Activated T-helper 2 cell treated with anti-CD3 and anti-CD28 coated beads, Interferon-gamma antibody, Interleukin-2, Interleukin-4, amounts not matched to agents 10 μg/mL and 5 μg/mL and 100 μg/mL, durations not matched to agents 14 hours and 24 hours and 36 hours (primary cell): ENCODE data around the gene INSL4. TPM values are rescaled to one million over a fixed set of nuclear protein-coding genes. Genes with fewer than 3 reads are reported as not detected.

Source experiments
- DNase-seq: peaks from one replicate; pipeline ENCODE4 v3.0.0; 2021; ENCODE audit warnings: low spot score
- H3K27ac Mint-ChIP-seq: one replicate; pipeline ENCODE4 v1.8.0; 2021; ENCODE audit warnings: mixed read lengths
- H3K27me3 Mint-ChIP-seq: one replicate; pipeline ENCODE4 v1.8.0; 2021; ENCODE audit warnings: low read depth, mixed read lengths
- H3K36me3 Mint-ChIP-seq: one replicate; pipeline ENCODE4 v1.8.0; 2021; ENCODE audit warnings: low read depth, mixed read lengths
- H3K4me1 Mint-ChIP-seq: one replicate; pipeline ENCODE4 v1.8.0; 2021; ENCODE audit warnings: low read depth, mixed read lengths
- H3K4me3 Mint-ChIP-seq: one replicate; pipeline ENCODE4 v1.8.0; 2021; ENCODE audit warnings: low read depth, mild to moderate bottlenecking, moderate library complexity, mixed read lengths
- H3K9me3 Mint-ChIP-seq: one replicate; pipeline ENCODE4 v1.8.0; 2021; ENCODE audit warnings: mixed read lengths
- intact Hi-C: fragments of 100-400 bp; cut with micrococcal nuclease; formaldehyde crosslinking; loops from one replicate; pipeline ENCODE4 v1.15.1; 2023
- total RNA-seq: library from RNA; stranded (reverse); gene quantifications from 2 replicates; pipeline ENCODE4 v1.2.3, GENCODE V29; 2022

Gene INSL4
- total RNA-seq, 1 donor from 2014 or later = not detected

- Mint-ChIP-seq H3K27me3 (no peaks in the 10 kb centered on the region), H3K27ac (no peak overlapping the region), H3K4me1 (peaks cover 5% of the 10 kb centered on the region), H3K36me3 (no peaks in the 10 kb centered on the region), H3K4me3 (no peak overlapping the region), H3K9me3 (no peaks in the 10 kb centered on the region)
- intact Hi-C loops = no loop called here
- DNase-seq = no peak
Observed at GRCh38 chr9:5265939-5266338, 34.7 kb downstream of the INSL4 start.

- DNase-seq = no peak
- intact Hi-C loops = no loop called here
- H3K4me3 Mint-ChIP-seq = no peak overlapping the region
- no peaks in the 10 kb centered on the region for H3K9me3 Mint-ChIP-seq
- no peak overlapping the region for H3K27ac Mint-ChIP-seq
- H3K36me3 Mint-ChIP-seq = no peaks in the 10 kb centered on the region
- H3K27me3 Mint-ChIP-seq = no peaks in the 10 kb centered on the region
- H3K4me1 Mint-ChIP-seq = peaks cover 5% of the 10 kb centered on the region
Observed at GRCh38 chr9:5269249-5269715, 38.1 kb downstream of the INSL4 start.

GRCh38 chr9:5274770-5275169, 43.6 kb downstream of the INSL4 start:
- H3K4me1 Mint-ChIP-seq = no peaks in the 10 kb centered on the region
- no peak overlapping the region for H3K4me3 Mint-ChIP-seq
- H3K9me3 Mint-ChIP-seq = peaks cover 7% of the 10 kb centered on the region
- intact Hi-C loops = no loop called here
- no peak for DNase-seq
- H3K27me3 Mint-ChIP-seq = no peaks in the 10 kb centered on the region
- no peaks in the 10 kb centered on the region for H3K36me3 Mint-ChIP-seq
- no peak overlapping the region for H3K27ac Mint-ChIP-seq

GRCh38 chr9:5278486-5278885, 47.3 kb downstream of the INSL4 start:
- Mint-ChIP-seq H3K27me3 (peaks cover 7% of the 10 kb centered on the region), H3K9me3 (peaks cover 12% of the 10 kb centered on the region), H3K4me1 (no peaks in the 10 kb centered on the region), H3K36me3 (no peaks in the 10 kb centered on the region), H3K27ac (no peak overlapping the region), H3K4me3 (no peak overlapping the region)
- DNase-seq = no peak
- intact Hi-C loops = no loop called here

Other genes with a start within 250 kb of the INSL4 start
- gene JAK2, start 246.1 kb upstream of the INSL4 start, total RNA-seq = 29.4 and 32.3 TPM in 2 replicates
- gene INSL6, start 45.8 kb upstream of the INSL4 start, total RNA-seq = not detected in 2 replicates
- 1.4 and 1.7 TPM in 2 replicates for gene RLN2, start 73.3 kb downstream of the INSL4 start, total RNA-seq
- 0.60 and 0.87 TPM in 2 replicates for gene RLN1, start 108.5 kb downstream of the INSL4 start, total RNA-seq
- 39.3 and 42.3 TPM in 2 replicates for gene PLGRKT, start 206.5 kb downstream of the INSL4 start, total RNA-seq
- gene CD274, start 219.1 kb downstream of the INSL4 start, total RNA-seq = 36.7 and 40.5 TPM in 2 replicates